Measurements from ENCODE around the gene SCUBE2. TPM values are rescaled to one million over a fixed set of nuclear protein-coding genes. Genes with fewer than 3 reads are reported as not detected.

The SCUBE2 gene
- total RNA-seq, 1 donor from 2014 or later = 0.34 TPM

- intact Hi-C loops (cut with micrococcal nuclease) = no loop called here
Measured at GRCh38 chr11:8971924-8972316, 119.5 kb downstream of the SCUBE2 start.

GRCh38 chr11:8971196-8971923 lies 120.0 kb downstream of the SCUBE2 start:
- intact Hi-C loops (cut with micrococcal nuclease) = no loop called here

Other genes starting within 250 kb of the SCUBE2 start
- gene AKIP1, start 180.4 kb downstream of the SCUBE2 start, total RNA-seq = 19.2 and 21.4 TPM in 2 replicates
- gene C11orf16, start 158.7 kb downstream of the SCUBE2 start, total RNA-seq = not detected in 2 replicates
- not detected in 2 replicates for gene ASCL3, start 148.6 kb downstream of the SCUBE2 start, total RNA-seq
- 31.8 and 32.9 TPM in 2 replicates for gene TMEM9B, start 127.2 kb downstream of the SCUBE2 start, total RNA-seq
- gene NRIP3, start 87.6 kb downstream of the SCUBE2 start, total RNA-seq = 5.0 and 5.3 TPM in 2 replicates
- gene DENND5A, start 173.8 kb upstream of the SCUBE2 start, total RNA-seq = 44.7 and 47.0 TPM in 2 replicates
- gene TMEM41B, start 223.0 kb upstream of the SCUBE2 start, total RNA-seq = 33.5 and 38.0 TPM in 2 replicates

Data from T-helper 2 cell treated with Interferon-gamma antibody and Interleukin-4, amounts not matched to agents 100 ng/mL and 5 ng/mL, for 36 hours (primary cell).